NCI-H2107 (cell line): ENCODE data around the gene LPA.

ENCODE experiments used
- DNase-seq: peaks from one replicate; lab custom pipeline; 2025; lab: John Stamatoyannopoulos, UW

Gene LPA

DNA sequence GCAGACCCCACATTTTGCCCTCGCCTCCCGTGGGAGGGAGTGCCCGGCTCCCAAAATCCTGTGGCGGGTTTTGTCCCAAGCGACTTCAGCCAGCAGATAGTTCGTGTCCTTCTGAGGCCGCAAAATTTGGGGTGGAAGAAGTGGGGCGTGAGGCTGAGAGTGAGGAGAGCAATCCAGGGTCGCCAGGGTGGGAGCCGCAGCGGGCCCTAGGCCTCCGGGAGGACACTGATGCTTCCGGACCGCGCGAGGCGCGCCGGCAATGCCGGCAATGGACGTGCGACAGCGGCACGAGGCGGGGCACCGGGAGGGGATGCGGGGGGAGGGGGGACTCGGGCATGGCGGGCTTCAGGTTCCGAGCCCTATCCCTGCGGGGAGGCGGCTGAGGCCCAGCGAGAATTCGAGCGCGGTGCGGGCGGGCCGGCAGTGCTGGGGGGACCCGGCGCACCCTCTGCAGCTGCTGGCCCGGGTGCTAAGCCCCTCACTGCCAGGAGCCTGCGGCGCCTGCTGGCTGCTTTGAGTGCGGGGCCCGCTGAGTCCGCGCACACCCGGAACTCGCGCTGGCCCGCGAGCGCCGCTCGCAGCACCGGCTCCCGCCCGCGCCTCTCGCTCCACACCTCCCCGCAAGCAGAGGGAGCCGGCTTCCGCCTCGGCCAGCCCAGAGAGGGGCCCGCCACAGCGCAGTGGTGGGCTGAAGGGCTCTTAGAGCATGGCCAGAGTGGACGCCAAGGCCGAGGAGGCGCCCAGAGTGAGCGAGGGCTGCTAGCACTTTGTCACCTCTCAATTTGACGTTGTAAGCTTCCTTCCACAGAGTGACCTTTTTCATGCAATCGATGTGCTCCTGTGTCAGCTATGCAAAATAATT is 143.8 kb downstream of the LPA start:
- peak; percentile 12 for DNase-seq

DNA sequence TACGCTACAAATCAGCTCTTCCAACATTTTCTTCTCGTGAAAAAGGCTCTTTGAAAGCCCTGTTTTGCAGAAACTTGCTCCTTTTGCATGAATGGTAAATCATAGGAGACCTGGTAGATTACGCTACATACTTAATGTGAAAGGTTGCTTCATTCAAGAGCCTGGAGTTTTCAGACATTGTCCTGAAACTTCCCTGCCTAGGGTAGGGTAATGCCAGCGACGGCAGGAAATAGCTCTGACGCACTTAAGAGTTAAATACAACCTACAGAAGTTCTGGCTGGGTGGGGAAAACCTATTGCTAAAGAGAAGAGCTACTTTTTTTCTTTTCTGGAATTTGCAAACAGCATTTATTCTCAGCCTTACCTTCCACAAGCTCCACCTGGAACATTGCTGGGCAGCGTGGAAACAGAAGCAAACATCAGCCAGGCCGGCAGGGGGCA is 144.5 kb downstream of the LPA start:
- no peak for DNase-seq

DNA sequence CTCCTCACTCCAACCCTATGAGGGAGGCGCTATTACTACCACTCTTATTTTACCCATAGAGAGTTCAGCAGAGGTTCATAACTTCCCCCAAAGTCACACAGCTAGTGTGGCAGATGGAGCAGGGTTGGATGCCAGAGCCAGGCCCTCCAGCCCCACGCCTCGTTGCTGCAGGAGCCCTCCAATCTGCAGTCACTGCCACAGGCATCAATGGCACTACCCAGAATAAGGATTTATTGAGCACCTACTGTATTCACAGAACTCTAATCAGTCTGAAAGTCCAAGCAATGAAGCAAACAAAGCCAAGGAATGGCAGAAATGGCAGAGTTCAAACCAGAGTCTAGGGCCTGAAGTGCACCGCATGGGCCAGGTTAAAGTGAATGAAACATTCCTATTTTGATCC is 144.9 kb downstream of the LPA start:
- DNase-seq, result no peak

DNA sequence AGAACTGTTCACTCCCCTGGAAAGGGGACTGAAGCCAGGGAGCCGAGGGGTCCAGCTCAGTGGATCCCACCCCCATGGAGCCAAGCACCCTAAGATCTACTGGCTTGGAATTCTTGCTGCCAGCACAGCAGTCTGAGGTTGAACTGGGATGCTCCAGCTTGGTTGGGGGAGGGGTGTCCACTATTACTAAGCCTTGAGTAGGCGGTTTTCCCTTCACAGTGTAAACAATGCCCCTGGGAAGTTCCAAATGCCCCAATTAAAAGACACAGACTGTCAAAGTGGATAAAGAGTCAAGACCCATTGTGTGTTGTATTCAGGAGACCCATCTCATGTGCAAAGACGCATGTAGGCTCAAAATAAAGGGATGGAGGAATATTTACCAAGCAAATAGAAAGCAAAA is 150.2 kb downstream of the LPA start:
- DNase-seq, result no peak

DNA sequence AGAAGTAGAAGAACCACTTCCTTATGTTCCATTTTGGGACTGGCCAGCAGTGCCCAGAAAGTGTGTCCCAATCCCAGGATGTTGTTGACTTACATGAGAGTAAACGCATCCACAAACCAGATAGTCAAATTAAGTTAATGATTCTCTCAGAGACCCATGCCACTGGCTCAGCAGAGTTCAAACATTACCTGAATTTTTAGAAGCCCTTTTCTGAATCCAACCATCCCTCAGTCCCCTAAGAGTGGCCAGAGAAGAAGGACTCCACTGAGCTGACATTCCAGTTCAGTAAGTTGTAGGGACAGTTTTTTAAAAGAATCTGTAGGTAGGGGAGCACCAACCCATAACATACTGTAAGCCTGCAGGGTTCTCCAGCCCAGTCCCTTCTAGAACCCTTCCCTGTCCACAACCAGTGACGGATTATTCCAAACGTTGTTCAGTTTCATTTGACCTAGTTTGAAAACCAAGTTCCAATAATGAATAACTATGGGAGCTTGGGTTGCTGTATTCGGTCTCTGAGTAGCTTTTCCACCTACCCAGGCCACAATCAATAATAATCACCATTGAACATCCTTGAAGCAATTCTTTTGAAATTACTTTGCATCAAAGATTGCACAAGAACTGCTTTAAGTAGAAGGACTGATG is 153.0 kb downstream of the LPA start:
- DNase-seq, result no peak

DNA sequence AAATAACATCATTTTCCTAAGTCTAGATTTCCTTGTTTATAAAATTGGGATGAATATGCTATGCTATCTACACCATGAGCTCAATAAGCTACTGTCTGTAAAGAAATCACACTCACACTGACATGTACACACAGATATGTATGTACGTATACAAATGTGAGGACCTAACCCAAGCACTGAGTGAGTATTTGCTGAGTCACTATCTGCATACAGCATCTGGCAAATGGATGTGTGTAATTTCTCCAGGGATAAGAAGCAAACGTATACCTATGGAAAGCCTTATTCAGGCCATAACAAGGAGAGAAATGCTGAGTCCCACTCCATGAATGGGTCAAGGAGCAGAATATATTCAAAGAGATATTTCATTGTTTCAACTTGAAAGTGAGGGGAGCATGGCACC is 153.9 kb downstream of the LPA start:
- no peak for DNase-seq

DNA sequence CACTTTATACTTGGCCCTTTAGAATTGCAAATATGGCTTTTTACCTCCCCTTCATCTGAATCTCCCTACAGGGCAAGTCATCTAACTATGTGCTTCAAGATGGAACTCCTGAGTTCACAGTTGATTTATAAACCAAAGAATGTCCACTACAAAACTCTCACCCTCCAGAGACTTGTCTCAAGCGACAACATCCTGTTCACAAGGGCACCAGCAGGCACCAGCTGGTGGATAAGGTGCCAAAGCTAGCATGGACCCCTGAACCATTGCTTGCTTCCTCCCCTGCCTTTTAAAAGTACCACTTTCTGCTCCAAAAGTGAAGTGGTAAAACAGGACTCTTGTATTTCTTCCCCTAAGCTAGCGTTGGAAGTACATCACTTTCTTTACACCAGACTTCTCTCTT is 154.5 kb downstream of the LPA start:
- DNase-seq, result no peak

DNA sequence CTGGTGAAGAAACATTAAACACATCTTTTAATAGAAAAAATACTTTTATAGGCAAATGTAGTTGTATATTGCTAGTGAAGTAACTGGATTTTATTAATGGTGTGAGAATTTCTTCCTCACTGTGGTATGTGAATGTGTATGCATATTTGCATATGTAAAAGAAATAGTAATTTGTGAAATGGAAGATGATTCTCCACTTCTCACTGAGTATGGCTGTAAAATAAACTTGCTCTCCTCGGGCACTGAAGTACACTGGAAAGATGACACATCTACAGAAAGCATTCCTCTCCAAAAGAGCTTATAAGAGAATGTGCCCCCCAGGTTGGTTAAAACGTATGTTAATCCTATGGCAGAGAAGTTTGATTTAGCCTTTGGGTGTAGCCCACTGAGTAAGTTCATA is 155.5 kb downstream of the LPA start:
- DNase-seq, result no peak

DNA sequence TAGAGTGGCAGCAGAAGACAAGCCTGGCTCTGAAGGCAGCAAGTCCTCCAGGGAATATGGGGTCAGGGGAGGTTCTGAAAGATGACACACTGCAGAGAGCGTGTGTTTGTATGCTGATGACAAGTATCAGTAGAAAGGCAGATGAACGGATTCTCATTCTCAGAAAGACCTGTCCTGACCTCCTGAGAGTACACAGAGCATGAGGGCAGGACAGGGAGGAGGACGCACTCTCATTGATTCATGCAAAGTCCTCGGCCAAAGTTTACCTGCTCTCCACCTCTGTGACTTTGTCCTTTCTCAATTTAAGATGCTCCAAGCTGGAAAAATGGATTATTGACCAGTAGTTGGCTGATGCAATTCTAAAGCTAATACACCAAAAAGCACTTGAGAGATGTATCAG is 156.7 kb downstream of the LPA start:
- no peak for DNase-seq

DNA sequence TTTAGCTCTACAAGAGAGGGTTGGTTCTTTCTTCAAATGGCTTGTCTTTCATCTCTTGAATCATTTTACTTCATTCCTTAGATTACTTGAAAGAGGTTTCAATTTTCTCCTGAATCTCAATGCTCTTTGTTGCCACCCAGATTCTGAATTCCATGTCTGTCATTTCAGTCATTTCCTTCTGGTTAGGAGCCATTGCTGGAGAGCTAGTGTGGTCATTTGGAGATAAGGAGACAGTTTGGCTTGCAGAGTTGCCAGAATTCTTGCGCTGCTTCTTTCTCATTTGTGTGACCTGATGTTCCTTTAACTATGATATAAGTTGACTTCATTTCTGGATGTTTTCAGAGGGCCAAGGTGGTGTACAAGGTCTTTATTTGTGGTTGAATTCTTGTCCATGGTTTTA is 158.1 kb downstream of the LPA start:
- DNase-seq, result no peak

DNA sequence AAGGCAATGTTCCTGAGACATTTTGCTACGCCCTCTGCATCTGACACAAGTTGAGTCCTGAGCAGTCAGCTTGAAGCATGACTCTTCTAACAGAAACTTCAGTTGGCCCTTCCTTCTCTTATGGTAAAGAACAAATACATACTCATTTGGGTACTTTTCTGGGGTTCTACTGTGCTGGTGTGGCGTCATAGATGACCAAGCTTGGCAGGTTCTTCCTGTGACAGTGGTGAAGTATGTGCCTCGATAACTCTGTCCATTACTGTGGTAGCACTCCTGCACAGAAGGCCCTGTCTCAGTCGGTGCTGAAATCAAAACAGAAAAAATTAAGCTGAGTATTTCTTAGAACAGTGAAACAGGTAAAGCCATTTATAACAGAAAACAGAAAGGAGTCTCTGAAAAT is 163.4 kb downstream of the LPA start:
- DNase-seq, result no peak

DNA sequence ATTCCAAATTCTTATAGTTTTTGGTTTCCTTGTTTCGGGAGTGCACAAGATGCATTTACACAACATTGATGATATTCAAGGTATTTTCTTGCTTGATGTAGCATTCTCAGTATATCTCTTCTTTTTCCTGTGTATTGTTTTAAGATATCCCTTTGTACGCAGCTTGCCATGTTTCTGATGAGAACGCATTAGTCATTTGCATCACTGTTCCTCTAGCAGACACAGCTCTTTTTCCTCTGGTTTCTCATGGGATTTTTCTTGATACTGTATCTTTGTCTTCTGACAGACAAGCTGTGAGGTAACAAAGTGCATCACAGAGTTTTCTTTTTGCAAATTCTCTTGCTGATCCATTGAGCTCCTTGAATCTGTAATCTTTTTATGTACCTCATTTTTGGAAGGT is 169.5 kb downstream of the LPA start:
- no peak for DNase-seq

DNA sequence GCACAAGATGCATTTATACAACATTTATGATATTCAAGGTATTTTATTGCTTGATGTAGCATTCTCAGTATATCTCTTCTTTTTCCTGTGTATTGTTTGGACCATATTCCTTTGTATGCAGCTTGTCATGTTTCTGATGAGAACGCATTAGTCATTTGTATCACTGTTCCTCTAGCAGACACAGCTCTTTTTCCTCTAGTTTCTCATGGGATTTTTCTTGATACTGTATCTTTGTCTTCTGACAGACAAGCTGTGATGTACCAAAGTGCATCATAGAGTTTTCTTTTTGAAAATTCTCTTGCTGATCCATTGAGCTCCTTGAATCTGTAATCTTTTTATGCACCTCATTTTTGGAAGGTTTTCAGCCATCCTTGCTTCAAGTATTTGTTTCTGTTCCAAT is 175.0 kb downstream of the LPA start:
- DNase-seq, result no peak

DNA sequence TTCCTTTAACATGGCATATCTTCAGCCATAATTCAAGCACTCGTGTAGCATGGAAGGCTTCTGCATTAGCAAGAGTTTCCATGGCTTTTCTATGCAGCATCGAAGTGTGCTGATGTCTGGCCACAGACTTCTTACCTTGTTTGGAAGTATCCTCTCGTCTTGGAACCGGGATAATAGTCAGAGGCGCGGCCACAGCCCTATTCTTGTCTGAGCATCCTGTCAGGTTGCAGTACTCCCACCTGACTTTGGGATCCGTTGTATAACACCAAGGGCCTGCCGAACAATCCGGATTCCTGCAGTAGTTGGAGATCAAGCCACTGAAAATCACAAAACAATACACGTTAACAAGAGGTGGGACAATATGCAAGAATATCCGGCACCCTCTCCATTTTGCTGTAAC is 177.0 kb downstream of the LPA start:
- no peak for DNase-seq
